GM23248 (cell line): ENCODE results near the gene CHIT1. TPM values are rescaled to one million over a fixed set of nuclear protein-coding genes. Genes with fewer than 3 reads are reported as not detected.

Experiments
- DNase-seq: peaks from one replicate; pipeline ENCODE4 v3.0.0-alpha.2; 2015
- H2AFZ ChIP-seq: fragments of 200-600 bp; sonication (generic); 2 replicates; pipeline ENCODE4 v1.6.1; 2016; ENCODE audit warnings: antibody characterized with exemption
- H3F3A ChIP-seq: fragments of 200-600 bp; sonication (generic); 2 replicates; pipeline ENCODE4 v1.6.1; 2016; ENCODE audit warnings: mild to moderate bottlenecking, antibody characterized with exemption, mixed run types; ENCODE audit not compliant: insufficient read depth
- H3K27ac ChIP-seq: fragments of 200-600 bp; sonication (generic); 2 replicates; pipeline ENCODE4 v1.5.1; 2016; ENCODE audit warnings: mild to moderate bottlenecking
- H3K27me3 ChIP-seq: fragments of 200-600 bp; sonication (generic); replicated peaks from 2 replicates; pipeline ENCODE4 v1.6.1; 2016; ENCODE audit warnings: mild to moderate bottlenecking; ENCODE audit not compliant: insufficient read depth
- H3K36me3 ChIP-seq: fragments of 200-600 bp; sonication (generic); 2 replicates; pipeline ENCODE4 v1.6.1; 2016; ENCODE audit warnings: low read depth, mild to moderate bottlenecking
- H3K4me1 ChIP-seq: fragments of 200-600 bp; sonication (generic); 2 replicates; pipeline ENCODE4 v1.6.1; 2016; ENCODE audit warnings: mild to moderate bottlenecking; ENCODE audit not compliant: insufficient read depth
- H3K4me2 ChIP-seq: fragments of 200-600 bp; sonication (generic); one replicate; pipeline ENCODE4 v1.6.1; 2016; ENCODE audit warnings: mild to moderate bottlenecking; ENCODE audit not compliant: unreplicated experiment
- H3K4me3 ChIP-seq: fragments of 200-600 bp; sonication (generic); 2 replicates; pipeline ENCODE4 v1.5.1; 2016; ENCODE audit warnings: mild to moderate bottlenecking
- H3K79me2 ChIP-seq: fragments of 200-600 bp; sonication (generic); 2 replicates; pipeline ENCODE4 v1.6.1; 2016; ENCODE audit warnings: mild to moderate bottlenecking; ENCODE audit not compliant: insufficient read depth
- H3K9ac ChIP-seq: fragments of 200-600 bp; sonication (generic); 2 replicates; pipeline ENCODE4 v1.6.1; 2016; ENCODE audit warnings: mild to moderate bottlenecking
- H3K9me2 ChIP-seq: fragments of 200-600 bp; sonication (generic); 2 replicates; pipeline ENCODE4 v1.6.1; 2016; ENCODE audit warnings: mixed run types, mild to moderate bottlenecking, moderate library complexity; ENCODE audit not compliant: insufficient read depth
- H3K9me3 ChIP-seq: fragments of 200-600 bp; sonication (generic); one replicate; pipeline ENCODE4 v1.6.1; 2017; ENCODE audit warnings: low read depth
- H4K20me1 ChIP-seq: fragments of 200-600 bp; sonication (generic); 2 replicates; pipeline ENCODE4 v1.6.0; 2016; ENCODE audit not compliant: insufficient read depth
- EZH2 ChIP-seq: fragments of 200-600 bp; sonication (generic); IDR thresholded peaks from 2 replicates; pipeline ENCODE4 v1.6.1; 2018; ENCODE audit warnings: antibody characterized with exemption, mild to moderate bottlenecking; ENCODE audit not compliant: insufficient read depth, poor library complexity, severe bottlenecking
- EZH2phosphoT487 ChIP-seq: fragments of 200-600 bp; sonication (generic); IDR thresholded peaks from 2 replicates; pipeline ENCODE4 v1.6.1; 2018; ENCODE audit warnings: antibody characterized with exemption, moderate library complexity, mild to moderate bottlenecking, low read depth; ENCODE audit not compliant: insufficient read depth
- WGBS, 2 experiments: methylation state at CpG; one replicate each; pipeline ENCODE4 v1.1.6; 2015 to 2017; ENCODE audit warnings: low lambda C conversion rate in 2 of 2, low coverage in 1 of 2; ENCODE audit errors: missing lambda C conversion rate in 2 of 2; 5-methylcytosine and 5-hydroxymethylcytosine counted together
- in situ Hi-C: fragments of 300-500 bp; cut with MboI; formaldehyde crosslinking; loops from 2 replicates; pipeline ENCODE4 v1.15.0; 2020
- polyA plus RNA-seq: library from polyadenylated mRNA; unstranded; fragments of >200 nt; fragmentation: Nextera tagmentation; extraction: Ambion mirVana; gene quantifications from 2 replicates; pipeline ENCODE4 v1.2.1, GENCODE V29; 2016
- total RNA-seq: library from RNA; depleted of rRNA; stranded (reverse); fragments of >200 nt; shearing (Covaris generic); gene quantifications from 2 replicates; pipeline ENCODE4 v1.2.3, GENCODE V29; 2014

The CHIT1 gene
- total and polyA plus RNA-seq, 2 experiments from 2014 or later: not detected

DNA sequence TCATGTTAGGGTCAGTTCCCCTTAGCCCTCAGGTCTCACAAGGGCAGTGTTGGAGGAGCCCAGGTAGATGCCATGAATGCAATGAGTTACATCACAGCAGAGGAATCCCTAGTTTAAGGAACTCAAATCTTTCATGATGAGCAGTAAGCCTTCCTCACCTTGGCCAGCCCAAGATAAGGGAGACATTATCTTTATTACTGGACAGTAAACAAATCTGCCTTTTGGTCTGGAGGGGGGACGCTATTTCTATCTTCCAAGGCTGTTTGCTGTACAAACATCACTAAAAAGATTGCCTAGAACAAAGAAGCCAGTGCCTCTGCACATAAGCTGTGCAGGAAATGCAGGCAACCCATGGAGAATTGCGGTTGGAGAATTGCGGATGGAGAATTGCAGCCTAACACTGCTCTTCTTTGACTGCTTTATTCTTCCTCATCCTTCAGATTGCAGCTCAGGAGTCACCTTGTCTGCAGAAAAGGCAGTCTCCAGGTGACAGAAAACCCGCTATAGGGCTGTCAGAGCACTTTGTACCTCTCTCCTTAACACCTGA is 40.7 kb downstream of the CHIT1 start:
- Histone ChIP-seq H2AFZ (no peak overlapping the region), H3K27me3 (no peaks in the 10 kb centered on the region), H3K4me1 (no peaks in the 10 kb centered on the region), H3K27ac (no peak overlapping the region), H3K9me3 (no peaks in the 10 kb centered on the region), H3K9ac (no peak overlapping the region), H3F3A (no peaks in the 10 kb centered on the region), H3K9me2 (no peaks in the 10 kb centered on the region), H3K4me2 (no peak overlapping the region), H3K4me3 (no peak overlapping the region), H3K79me2 (no peaks in the 10 kb centered on the region), H4K20me1 (no peaks in the 10 kb centered on the region), H3K36me3 (no peaks in the 10 kb centered on the region)
- no peak for TF ChIP-seq EZH2
- 81 to 86% methylated on average over 4 of the region's 4 CpGs for WGBS, 2 experiments
- no peak for DNase-seq
- in situ Hi-C loops: no loop called here

DNA sequence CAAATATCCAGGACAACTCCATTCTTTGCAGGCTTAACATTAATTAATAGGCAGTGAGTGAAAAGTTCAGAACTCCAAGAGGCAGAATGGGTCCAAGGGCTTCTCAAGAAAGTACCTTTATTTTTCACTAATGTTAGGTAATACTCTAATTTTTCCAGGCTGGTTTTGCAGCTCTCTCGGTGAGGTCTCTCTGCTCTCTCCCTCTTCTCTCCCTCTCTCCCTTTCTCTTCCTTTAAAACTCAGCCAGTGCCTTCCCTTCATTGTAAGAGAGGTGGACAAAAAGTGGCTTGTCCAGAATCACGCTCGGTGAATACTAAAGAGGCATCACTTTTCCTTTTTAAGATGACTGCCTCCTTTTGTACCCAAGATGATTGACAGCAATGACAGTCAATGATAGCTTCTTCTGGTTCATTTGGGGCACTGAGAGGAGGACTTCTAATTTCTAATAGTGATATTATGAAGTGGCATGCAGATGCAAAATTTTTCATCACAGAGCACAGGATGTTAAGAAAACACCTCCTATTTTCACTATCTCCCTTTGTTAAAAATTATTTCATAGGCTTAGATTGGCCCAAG is 41.7 kb downstream of the CHIT1 start:
- H2AFZ ChIP-seq: no peak overlapping the region
- no peak overlapping the region for H3K9ac ChIP-seq
- TF ChIP-seq EZH2phosphoT487 (no peak), EZH2 (no peak)
- DNase-seq: no peak
- H3K9me3 ChIP-seq: no peaks in the 10 kb centered on the region
- no peaks in the 10 kb centered on the region for H3K9me2 ChIP-seq
- H3K79me2 ChIP-seq: no peaks in the 10 kb centered on the region
- WGBS, 2 experiments: 89 to 93% methylated on average over 3 of the region's 3 CpGs
- H3K27ac ChIP-seq: no peak overlapping the region
- H3K36me3 ChIP-seq: no peaks in the 10 kb centered on the region
- no peak overlapping the region for H3K4me3 ChIP-seq
- in situ Hi-C loops: no loop called here
- H3K4me1 ChIP-seq: no peaks in the 10 kb centered on the region
- no peaks in the 10 kb centered on the region for H4K20me1 ChIP-seq
- no peaks in the 10 kb centered on the region for H3F3A ChIP-seq
- no peak overlapping the region for H3K4me2 ChIP-seq
- no peaks in the 10 kb centered on the region for H3K27me3 ChIP-seq

DNA sequence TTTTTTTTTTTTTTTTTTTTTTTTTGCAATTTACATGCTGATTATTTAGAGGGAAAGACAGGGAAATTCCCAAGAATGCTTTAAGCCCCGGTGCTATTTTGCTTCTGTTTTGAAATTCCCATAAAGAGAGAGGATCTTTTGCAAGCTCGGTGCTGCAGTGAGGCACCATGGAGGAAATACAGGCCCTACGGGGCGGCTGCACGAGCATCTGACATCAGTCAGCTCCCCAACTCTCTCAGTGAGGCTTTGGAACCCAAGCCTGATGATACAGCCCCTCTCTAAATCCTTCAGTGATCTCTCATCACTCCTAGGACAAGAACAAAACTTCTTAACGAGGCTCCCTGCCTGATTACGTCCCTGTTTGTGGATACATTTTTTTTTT is 42.2 kb downstream of the CHIT1 start:
- WGBS, 2 experiments: 44 to 45% methylated on average over 7 of the region's 7 CpGs
- Histone ChIP-seq H3K27me3 (no peaks in the 10 kb centered on the region), H3K4me3 (no peak overlapping the region), H3K4me1 (no peaks in the 10 kb centered on the region), H3K36me3 (no peaks in the 10 kb centered on the region), H3K27ac (no peak overlapping the region), H3K9me3 (no peaks in the 10 kb centered on the region), H3K79me2 (no peaks in the 10 kb centered on the region), H3K4me2 (no peak overlapping the region), H3K9me2 (no peaks in the 10 kb centered on the region), H2AFZ (no peak overlapping the region), H4K20me1 (no peaks in the 10 kb centered on the region), H3F3A (no peaks in the 10 kb centered on the region), H3K9ac (no peak overlapping the region)
- no peak for DNase-seq
- in situ Hi-C loops: no loop called here
- TF ChIP-seq EZH2 (no peak), EZH2phosphoT487 (no peak)

DNA sequence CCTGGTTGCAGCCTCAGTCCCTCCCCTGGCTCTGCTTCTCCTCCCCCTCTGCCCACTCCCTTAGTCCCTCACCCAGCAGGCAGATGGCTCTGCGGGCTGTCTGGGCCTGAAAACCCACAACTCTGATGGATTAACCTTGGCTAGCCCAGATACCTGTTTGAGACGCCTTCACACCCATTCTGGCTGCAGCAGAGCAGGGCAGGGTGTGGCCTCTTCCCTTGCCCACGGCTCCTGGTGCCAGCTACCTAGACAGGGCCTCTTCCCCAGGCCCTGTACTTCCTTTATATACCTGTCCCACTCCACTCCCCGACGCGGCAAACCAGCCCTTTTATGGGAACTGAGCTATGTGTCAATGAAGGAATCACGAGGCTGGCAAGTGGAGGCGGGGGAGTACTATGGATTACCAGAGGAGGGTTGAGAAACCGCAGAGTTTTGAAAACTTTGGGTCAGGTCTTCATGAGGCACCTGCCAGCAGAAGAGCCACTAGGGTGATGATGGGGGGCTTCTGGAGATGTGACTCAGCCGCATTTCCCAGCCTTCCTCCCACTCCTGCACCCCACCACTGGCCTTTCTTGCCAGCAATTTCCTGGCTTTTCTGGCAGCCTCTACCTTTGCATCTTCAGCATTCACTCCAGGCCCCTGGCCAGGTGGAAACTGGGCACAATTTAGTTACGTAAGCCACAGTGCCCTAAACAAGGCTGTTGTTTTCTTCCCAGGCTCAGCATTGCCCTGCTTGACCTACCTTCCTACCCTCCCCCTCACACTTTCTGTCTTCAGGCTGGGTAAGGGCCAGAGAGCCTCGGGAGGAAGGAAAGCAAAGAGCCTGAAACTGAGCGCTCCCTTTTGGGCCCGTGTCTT is 42.8 kb downstream of the CHIT1 start, which contains the start of gene CHI3L1:
Gene CHI3L1 (minus strand): TSS at position 259 of the 858 bp plus-strand sequence. CDS start 81 bp downstream, at position 178.
- no peaks in the 10 kb centered on the region for H3F3A ChIP-seq
- H3K9me3 ChIP-seq: no peaks in the 10 kb centered on the region
- H4K20me1 ChIP-seq: no peaks in the 10 kb centered on the region
- no peaks in the 10 kb centered on the region for H3K36me3 ChIP-seq
- 66 to 67% methylated on average over 14 of the region's 14 CpGs for WGBS, 2 experiments
- in situ Hi-C loops: no loop called here
- H3K27ac ChIP-seq: no peak within 1 kb of the TSS
- no peaks in the 10 kb centered on the region for H3K27me3 ChIP-seq
- no peaks in the 10 kb centered on the region for H3K79me2 ChIP-seq
- H2AFZ ChIP-seq: no peak within 1 kb of the TSS
- no peak for DNase-seq
- H3K4me1 ChIP-seq: no peaks in the 10 kb centered on the region
- H3K9me2 ChIP-seq: no peaks in the 10 kb centered on the region
- H3K4me3 ChIP-seq: no peak within 1 kb of the TSS
- H3K9ac ChIP-seq: no peak within 1 kb of the TSS
- H3K4me2 ChIP-seq: no peak within 1 kb of the TSS
- TF ChIP-seq EZH2phosphoT487 (no peak), EZH2 (no peak)
